ENCODE results near the gene PHLDA2. TPM values are rescaled to one million over a fixed set of nuclear protein-coding genes. Genes with fewer than 3 reads are reported as not detected.

PHLDA2 gene
- total RNA-seq, 1 donor from 2014 or later = not detected

- DNase-seq (ENCODE audit: low spot score) = no peak
These were observed 907 bp upstream of the PHLDA2 start for GRCh38 chr11:2929950-2930703.

- peak; percentile 43 for DNase-seq (ENCODE audit: low spot score)
These were observed 320 bp upstream of the PHLDA2 start for GRCh38 chr11:2929531-2929949.

GRCh38 chr11:2927851-2928604 is 1.2 kb downstream of the PHLDA2 start:
- DNase-seq (ENCODE audit: low spot score) = no peak

- DNase-seq (ENCODE audit: low spot score) = no peak
These were observed 2.0 kb downstream of the PHLDA2 start for GRCh38 chr11:2927121-2927800.

- DNase-seq (ENCODE audit: low spot score) = no peak
These were observed 2.6 kb downstream of the PHLDA2 start for GRCh38 chr11:2926611-2927051.

GRCh38 chr11:2924821-2925675 is 4.2 kb downstream of the PHLDA2 start:
- no peak for DNase-seq (ENCODE audit: low spot score)

GRCh38 chr11:2924381-2924780 is 4.8 kb downstream of the PHLDA2 start:
- DNase-seq (ENCODE audit: low spot score) = no peak

- no peak for DNase-seq (ENCODE audit: low spot score)
These were observed 5.5 kb downstream of the PHLDA2 start for GRCh38 chr11:2923446-2924375.

- DNase-seq (ENCODE audit: low spot score) = no peak
These were observed 6.6 kb downstream of the PHLDA2 start for GRCh38 chr11:2922655-2923054.

GRCh38 chr11:2921742-2922493 is 7.3 kb downstream of the PHLDA2 start:
- DNase-seq (ENCODE audit: low spot score) = no peak

- no peak for DNase-seq (ENCODE audit: low spot score)
These were observed 8.0 kb downstream of the PHLDA2 start for GRCh38 chr11:2921261-2921660.

- DNase-seq (ENCODE audit: low spot score) = no peak
These were observed 8.9 kb downstream of the PHLDA2 start for GRCh38 chr11:2920343-2920742.

- no peak for DNase-seq (ENCODE audit: low spot score)
These were observed 9.4 kb downstream of the PHLDA2 start for GRCh38 chr11:2919837-2920236.

- DNase-seq (ENCODE audit: low spot score) = no peak
These were observed 10.0 kb downstream of the PHLDA2 start for GRCh38 chr11:2919188-2919587.

- no peak for DNase-seq (ENCODE audit: low spot score)
These were observed 11.3 kb downstream of the PHLDA2 start for GRCh38 chr11:2917842-2918490.

- DNase-seq (ENCODE audit: low spot score) = no peak
These were observed 12.2 kb downstream of the PHLDA2 start for GRCh38 chr11:2916892-2917645.

- no peak for DNase-seq (ENCODE audit: low spot score)
These were observed 12.9 kb downstream of the PHLDA2 start for GRCh38 chr11:2916114-2916891.
